Tibial nerve (tissue), 4 donors: ENCODE measurements around the gene ASXL1. TPM values are rescaled to one million over a fixed set of nuclear protein-coding genes. Genes with fewer than 3 reads are reported as not detected.

ENCODE experiments used
- DNase-seq, 2 donors: peaks; one replicate each; pipeline ENCODE4 v3.0.0-alpha.2; 2019; ENCODE audit warnings: low spot score in 2 of 2
- H3K27ac ChIP-seq, 4 donors: fragments of 200-600 bp; sonication (generic) in 3 of 4; one replicate each; pipeline ENCODE4 v1.5.1; 2017 to 2019; ENCODE audit warnings: mild to moderate bottlenecking in 1 of 4
- H3K27me3 ChIP-seq, 2 donors: fragments of 200-600 bp; sonication (generic) in 1 of 2; one replicate each; pipeline versions ENCODE4 v1.5.1 to v1.6.0; 2017 to 2019
- H3K36me3 ChIP-seq, 3 donors: fragments of 200-600 bp; sonication (generic); one replicate each; pipeline ENCODE4 v1.5.1; 2018 to 2019
- H3K4me1 ChIP-seq, 4 donors: fragments of 200-600 bp; sonication (generic) in 3 of 4; one replicate each; pipeline ENCODE4 v1.5.1; 2017 to 2019
- H3K4me3 ChIP-seq, 4 donors: fragments of 200-600 bp; sonication (generic) in 3 of 4; one replicate each; pipeline ENCODE4 v1.5.1; 2017 to 2019; ENCODE audit warnings: mild to moderate bottlenecking in 1 of 4, moderate library complexity in 1 of 4
- H3K9me3 ChIP-seq, 4 donors: fragments of 200-600 bp; sonication (generic) in 3 of 4; one replicate each; pipeline ENCODE4 v1.5.1; 2017 to 2019
- EP300 ChIP-seq, 2 donors: sonication (generic); formaldehyde crosslinking; IDR thresholded peaks; one replicate each; pipeline ENCODE4 v1.6.1; 2017; ENCODE audit warnings: antibody characterized with exemption in 2 of 2, mild to moderate bottlenecking in 1 of 2
- POLR2A ChIP-seq, 2 donors: fragments of 450-650 bp; IDR thresholded peaks; one replicate each; pipeline ENCODE4 v1.6.1; 2017; ENCODE audit warnings: antibody characterized with exemption in 2 of 2, mild to moderate bottlenecking in 2 of 2, moderate library complexity in 2 of 2
- WGBS, 2 donors: methylation state at CpG; one replicate each; pipeline ENCODE4 v1.1.5; 2018; 5-methylcytosine and 5-hydroxymethylcytosine counted together
- total RNA-seq, 4 donors: library from RNA; depleted of rRNA; stranded (reverse); fragments of >200 nt; gene quantifications; one replicate each; pipeline ENCODE4 v1.1.0, GENCODE V29; 2016
- TF ChIP-seq, protein P1 (sequence below), 5 experiments: fragments of 200-600 bp in 3 of 5; fragments of 450-650 bp in 2 of 5; sonication (generic) in 3 of 5; IDR thresholded peaks; one replicate each; pipeline ENCODE4 v1.5.1; 2016 to 2019; ENCODE audit warnings: antibody characterized with exemption in 5 of 5, mild to moderate bottlenecking in 3 of 5, moderate library complexity in 2 of 5

Gene ASXL1
- total RNA-seq, 4 donors from 2014 or later: 108 to 194 (median 138) TPM

DNA sequence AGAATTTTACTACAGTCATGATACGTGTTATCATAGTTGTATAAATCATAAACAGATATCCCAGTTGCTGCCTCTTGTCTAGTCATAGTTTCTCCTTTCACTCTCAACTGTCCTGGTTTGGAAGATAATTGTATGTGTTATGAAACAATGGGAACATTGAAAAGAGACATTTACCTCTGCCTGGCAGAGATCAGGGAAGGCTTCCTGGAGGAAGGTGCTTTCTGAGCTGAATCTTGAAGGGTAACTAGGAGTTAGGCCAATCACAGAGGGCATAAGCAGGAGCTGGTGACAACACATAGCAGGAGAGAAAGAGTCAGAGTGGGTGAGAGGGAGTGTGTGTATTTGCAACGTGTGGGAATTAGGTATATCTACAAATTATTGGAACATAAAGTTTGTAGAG is 5.4 kb downstream of the ASXL1 start:
- WGBS, 2 donors: 60 to 68% methylated on average over 2 of the region's 2 CpGs
- Histone ChIP-seq H3K27me3 (no peaks in the 10 kb centered on the region), H3K4me3 (no peak overlapping the region), H3K9me3 (no peaks in the 10 kb centered on the region), H3K36me3 (no peaks in the 10 kb centered on the region), H3K27ac (peak overlapping the region in 1 of 4 donors; percentile 20), H3K4me1 (peaks cover 0 to 83% (median 52%) of the 10 kb centered on the region in 4 donors)
- TF ChIP-seq, protein P1, sequence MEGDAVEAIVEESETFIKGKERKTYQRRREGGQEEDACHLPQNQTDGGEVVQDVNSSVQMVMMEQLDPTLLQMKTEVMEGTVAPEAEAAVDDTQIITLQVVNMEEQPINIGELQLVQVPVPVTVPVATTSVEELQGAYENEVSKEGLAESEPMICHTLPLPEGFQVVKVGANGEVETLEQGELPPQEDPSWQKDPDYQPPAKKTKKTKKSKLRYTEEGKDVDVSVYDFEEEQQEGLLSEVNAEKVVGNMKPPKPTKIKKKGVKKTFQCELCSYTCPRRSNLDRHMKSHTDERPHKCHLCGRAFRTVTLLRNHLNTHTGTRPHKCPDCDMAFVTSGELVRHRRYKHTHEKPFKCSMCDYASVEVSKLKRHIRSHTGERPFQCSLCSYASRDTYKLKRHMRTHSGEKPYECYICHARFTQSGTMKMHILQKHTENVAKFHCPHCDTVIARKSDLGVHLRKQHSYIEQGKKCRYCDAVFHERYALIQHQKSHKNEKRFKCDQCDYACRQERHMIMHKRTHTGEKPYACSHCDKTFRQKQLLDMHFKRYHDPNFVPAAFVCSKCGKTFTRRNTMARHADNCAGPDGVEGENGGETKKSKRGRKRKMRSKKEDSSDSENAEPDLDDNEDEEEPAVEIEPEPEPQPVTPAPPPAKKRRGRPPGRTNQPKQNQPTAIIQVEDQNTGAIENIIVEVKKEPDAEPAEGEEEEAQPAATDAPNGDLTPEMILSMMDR (IDR thresholded peaks at IDR 0.05): no peak
- TF ChIP-seq POLR2A (IDR thresholded peaks at IDR 0.05) (no peak), EP300 (IDR thresholded peaks at IDR 0.05) (no peak)
- no peak for DNase-seq

DNA sequence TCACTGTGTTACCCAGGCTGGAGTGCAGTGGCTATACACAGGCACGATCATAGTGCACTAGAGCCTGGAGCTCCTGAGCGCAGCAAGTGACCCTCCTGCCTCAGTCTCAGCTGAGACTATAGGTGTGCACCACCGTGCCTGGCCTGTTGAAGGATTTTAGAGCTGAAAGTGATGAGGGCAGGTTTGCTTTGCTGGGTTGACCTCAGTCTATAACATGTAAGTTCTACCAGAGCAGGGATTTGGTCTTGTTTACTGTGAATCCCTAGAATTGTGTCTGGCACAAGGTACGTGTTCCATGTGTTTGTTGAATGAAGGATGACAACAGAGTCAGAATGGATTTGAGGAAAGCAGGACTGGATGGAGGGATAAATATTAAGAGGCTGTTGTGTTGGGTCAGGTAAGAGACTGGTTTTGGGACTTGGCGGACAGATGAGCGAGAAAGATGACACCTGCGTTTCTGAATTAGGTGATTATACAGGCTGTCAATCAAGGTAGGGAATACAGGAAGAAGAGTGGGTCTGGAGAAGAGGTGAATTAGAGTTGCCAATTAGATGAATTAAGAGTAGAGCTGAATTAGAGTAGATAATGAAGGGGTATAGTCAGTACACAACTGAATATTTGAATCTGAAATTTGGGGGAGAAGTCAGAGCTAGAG is 6.5 kb downstream of the ASXL1 start:
- Histone ChIP-seq H3K4me1 (peaks cover 0 to 89% (median 56%) of the 10 kb centered on the region in 4 donors), H3K27ac (peak overlapping the region in 1 of 4 donors; percentile 13)

DNA sequence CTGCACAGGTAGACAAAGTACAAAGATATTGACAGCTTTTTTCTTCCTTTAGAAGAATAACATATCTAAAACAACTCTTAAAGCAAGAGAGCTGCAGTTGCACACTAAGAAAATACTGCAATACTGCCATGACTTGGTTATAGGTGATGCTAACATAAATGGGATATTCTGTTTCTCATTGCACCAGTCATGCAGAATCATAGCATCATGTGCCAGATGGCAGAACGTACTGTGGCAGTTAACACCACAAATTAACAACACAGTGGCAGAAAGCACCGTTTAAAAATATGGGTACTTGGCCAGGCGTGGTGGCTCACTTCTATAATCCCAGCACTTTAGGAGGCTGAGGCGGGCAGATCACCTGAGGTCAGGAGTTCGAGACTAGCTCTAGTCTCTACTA is 7.4 kb downstream of the ASXL1 start:
- H3K36me3 ChIP-seq: peaks cover 0 to 15% (median 3%) of the 10 kb centered on the region in 3 donors
- no peak overlapping the region for H3K4me3 ChIP-seq
- WGBS, 2 donors: 63 to 65% methylated on average over 5 of the region's 5 CpGs
- H3K4me1 ChIP-seq: peaks cover 0 to 90% (median 48%) of the 10 kb centered on the region in 4 donors
- no peak for DNase-seq
- H3K9me3 ChIP-seq: no peaks in the 10 kb centered on the region
- TF ChIP-seq EP300 (IDR thresholded peaks at IDR 0.05): no peak
- no peak for TF ChIP-seq POLR2A (IDR thresholded peaks at IDR 0.05)
- TF ChIP-seq, protein P1 (IDR thresholded peaks at IDR 0.05): no peak
- H3K27me3 ChIP-seq: no peaks in the 10 kb centered on the region
- no peak overlapping the region for H3K27ac ChIP-seq

More for the DNA sequence above, 6.5 kb downstream of the ASXL1 start:
- TF ChIP-seq EP300 (IDR thresholded peaks at IDR 0.05): no peak
- TF ChIP-seq, protein P1 (IDR thresholded peaks at IDR 0.05): no peak
- TF ChIP-seq POLR2A (IDR thresholded peaks at IDR 0.05): no peak
- WGBS, 2 donors: 79 to 81% methylated on average over 7 of the region's 7 CpGs
- DNase-seq: no peak
- Histone ChIP-seq H3K4me3 (no peak overlapping the region), H3K36me3 (peaks cover 0 to 6% (median 3%) of the 10 kb centered on the region in 3 donors), H3K9me3 (no peaks in the 10 kb centered on the region), H3K27me3 (no peaks in the 10 kb centered on the region)

DNA sequence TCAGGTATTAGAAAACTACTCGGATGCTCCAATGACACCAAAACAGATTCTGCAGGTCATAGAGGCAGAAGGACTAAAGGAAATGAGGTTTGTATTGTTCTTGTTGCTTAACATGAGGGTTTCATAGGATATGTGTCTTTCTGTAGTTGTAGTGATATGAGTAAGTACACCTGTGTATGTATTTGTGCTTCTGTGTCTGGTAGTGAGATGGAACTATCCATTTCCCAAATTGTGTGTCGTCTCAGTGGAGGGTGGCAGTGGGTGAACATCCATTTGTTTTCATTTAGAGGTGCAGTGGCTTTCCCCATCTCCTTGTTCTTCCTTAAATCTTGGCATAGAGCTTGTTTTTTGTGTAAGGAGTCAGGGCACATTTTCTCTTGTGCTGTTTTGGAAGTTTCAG is 8.2 kb downstream of the ASXL1 start:
- 86 to 89% methylated on average over 2 of the region's 2 CpGs for WGBS, 2 donors

DNA sequence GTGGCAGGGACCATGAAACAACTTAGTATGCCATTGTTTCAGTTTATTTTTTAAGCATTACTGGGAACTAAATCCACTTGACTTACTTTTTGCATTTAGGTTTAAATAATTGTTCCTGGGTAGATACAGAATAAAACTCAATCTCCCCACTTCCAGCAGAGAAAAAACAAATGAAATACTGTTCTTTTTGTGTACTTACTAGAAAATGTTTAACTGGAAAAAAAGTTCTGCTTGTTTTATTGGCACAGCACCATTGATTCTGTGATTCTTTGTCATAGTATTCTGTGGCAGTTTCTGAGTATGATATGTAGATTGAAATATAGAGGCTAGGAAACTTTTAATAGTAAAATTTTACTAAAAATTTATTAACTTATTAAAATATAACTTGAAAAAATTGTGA is 10.2 kb downstream of the ASXL1 start:
- H3K4me1 ChIP-seq: peaks cover 0 to 64% (median 28%) of the 10 kb centered on the region in 4 donors
- no peaks in the 10 kb centered on the region for H3K9me3 ChIP-seq
- TF ChIP-seq, protein P1 (IDR thresholded peaks at IDR 0.05): no peak
- no peak for TF ChIP-seq EP300 (IDR thresholded peaks at IDR 0.05)
- no peak for TF ChIP-seq POLR2A (IDR thresholded peaks at IDR 0.05)
- no peak overlapping the region for H3K4me3 ChIP-seq
- no peak for DNase-seq
- no peaks in the 10 kb centered on the region for H3K27me3 ChIP-seq
- H3K36me3 ChIP-seq: peaks cover 0 to 40% (median 3%) of the 10 kb centered on the region in 3 donors
- H3K27ac ChIP-seq: no peak overlapping the region

More for the DNA sequence above, 8.2 kb downstream of the ASXL1 start:
- Histone ChIP-seq H3K27ac (peak overlapping the region in 3 of 4 donors; percentile 40 to 79 (median 51)), H3K36me3 (peaks cover 0 to 22% (median 3%) of the 10 kb centered on the region in 3 donors), H3K9me3 (no peaks in the 10 kb centered on the region), H3K4me3 (no peak overlapping the region), H3K4me1 (peaks cover 0 to 83% (median 42%) of the 10 kb centered on the region in 4 donors), H3K27me3 (no peaks in the 10 kb centered on the region)
- no peak for TF ChIP-seq POLR2A (IDR thresholded peaks at IDR 0.05)
- DNase-seq: no peak
